Dedifferentiated amniotic fluid mesenchymal stem cell (primary cell): ENCODE data around the gene TMEM184B.
"Not testable (repeated sequence)": the region's sequence is repeated elsewhere in the genome, so short reads cannot be mapped to it uniquely, and the experiment has no call there.

ENCODE experiments used
- DNase-seq: peaks from one replicate; pipeline ENCODE4 v3.0.0-alpha.2; 2016; ENCODE audit errors: extremely low spot score

TMEM184B gene

DNA sequence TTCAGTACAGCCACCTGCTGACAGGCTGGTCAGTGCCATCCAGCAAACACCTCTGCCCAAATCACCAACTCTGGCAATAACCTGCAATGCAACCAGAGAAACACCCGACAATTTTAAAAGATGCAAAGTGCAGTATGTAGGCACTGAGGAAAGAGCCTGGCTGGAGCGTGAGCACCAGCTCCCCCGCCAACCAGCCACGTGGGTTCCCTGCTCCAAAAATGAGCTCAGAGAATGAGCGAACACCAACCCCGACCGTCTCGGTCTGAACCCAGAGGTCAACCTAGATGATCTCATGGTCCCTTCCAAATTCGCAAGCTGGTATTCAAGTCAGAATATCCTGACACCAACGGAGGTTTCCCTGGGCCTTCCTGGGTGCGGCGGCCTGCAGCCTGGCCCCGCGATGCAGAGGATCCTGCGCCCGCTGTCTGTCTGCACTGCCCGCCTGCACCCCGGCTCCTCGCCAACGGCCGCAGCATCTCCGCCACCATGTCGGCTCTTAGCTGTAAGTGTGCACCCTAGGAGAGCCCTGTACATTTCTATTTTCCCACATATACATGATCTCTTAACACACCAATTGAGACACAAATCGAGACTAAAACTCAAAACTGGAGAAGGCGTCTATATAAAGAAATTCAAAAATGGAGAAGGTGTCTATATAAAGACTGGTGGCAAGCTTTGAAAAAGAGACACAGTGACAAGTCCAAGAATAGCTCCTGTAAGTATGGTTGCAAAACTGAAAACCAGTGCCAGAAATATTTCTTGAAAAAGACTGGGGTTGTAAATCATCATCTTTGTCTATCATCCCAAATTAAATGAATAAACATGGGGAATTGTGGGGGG is 22.8 kb downstream of the TMEM184B start:
- DNase-seq, result no peak

DNA sequence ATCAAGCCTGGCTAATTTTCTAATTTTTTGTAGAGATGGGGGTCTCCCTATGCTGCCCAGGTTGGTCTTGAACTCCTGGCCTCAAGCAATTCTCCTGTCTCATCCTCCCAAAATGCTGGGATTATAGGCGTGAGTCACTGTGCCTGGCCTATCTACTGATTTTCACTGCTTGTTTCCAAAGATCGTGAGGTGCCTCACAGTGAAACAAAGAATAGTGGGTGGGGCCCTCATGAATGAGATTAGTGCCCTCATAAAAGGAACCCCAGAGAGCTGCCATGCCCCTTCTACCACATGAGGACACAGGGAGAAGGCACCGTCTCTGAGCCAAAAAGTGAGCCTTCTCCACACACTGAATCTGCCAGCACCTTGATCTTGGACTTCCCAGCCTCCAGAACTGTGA is 23.5 kb downstream of the TMEM184B start:
- DNase-seq, result no peak

DNA sequence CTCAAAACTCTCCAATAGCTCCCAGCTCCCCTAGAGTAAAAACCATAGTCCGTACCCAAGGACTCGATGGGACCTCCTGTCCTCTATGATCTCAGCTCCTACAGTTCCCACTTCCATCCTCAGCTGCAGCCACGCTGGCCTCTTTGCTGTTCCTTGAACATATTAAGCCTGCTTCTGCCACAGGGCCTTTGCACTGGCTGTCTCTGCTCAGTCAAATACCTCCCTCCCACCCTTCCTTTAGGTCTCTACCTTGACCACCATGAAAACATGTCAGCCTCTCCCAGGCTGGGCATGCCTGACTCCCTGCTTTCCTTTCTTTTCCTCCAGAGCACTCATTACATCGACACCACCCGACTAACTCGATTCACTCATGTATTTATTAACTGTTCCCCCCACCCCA is 24.5 kb downstream of the TMEM184B start:
- no peak for DNase-seq

DNA sequence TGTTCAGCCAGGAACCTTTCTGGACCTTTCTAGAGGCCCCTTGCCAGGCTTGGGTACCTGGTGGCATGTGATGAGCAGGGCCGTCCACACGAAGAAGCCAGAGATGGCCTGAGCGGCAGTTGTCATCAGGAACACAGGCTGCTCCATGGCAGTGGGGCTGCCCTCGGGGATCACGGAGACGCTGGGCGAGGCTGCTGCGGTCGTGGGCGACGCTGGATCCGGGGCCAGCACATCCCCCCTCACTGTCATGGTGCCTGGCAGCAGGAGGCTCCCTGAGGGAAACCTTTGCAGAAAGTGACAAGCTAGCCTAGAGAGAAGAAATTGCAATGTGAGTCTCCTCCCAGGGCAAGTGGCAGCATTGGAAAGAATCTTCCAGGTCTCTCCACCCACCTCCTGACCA is 25.1 kb downstream of the TMEM184B start:
- DNase-seq, result no peak

DNA sequence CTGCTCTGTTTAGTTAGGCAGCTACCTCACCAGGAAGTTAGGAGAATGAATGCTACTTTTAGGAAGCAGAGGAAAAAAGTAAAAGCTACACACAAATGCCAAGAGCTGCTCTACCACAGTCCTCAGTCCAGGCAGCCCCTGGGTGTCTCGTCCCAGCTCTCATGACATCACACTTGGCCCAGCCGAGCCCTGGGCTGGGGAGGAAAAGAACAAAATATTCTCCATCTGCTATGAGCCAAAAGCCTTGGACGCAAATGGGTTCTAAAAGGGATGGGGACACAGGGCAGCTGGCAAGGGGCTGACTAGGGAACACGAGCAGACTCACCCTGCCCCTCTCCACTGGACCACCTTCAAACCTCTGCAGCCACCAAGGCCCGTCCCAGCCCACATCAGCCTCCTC is 26.1 kb downstream of the TMEM184B start:
- DNase-seq, result no peak

DNA sequence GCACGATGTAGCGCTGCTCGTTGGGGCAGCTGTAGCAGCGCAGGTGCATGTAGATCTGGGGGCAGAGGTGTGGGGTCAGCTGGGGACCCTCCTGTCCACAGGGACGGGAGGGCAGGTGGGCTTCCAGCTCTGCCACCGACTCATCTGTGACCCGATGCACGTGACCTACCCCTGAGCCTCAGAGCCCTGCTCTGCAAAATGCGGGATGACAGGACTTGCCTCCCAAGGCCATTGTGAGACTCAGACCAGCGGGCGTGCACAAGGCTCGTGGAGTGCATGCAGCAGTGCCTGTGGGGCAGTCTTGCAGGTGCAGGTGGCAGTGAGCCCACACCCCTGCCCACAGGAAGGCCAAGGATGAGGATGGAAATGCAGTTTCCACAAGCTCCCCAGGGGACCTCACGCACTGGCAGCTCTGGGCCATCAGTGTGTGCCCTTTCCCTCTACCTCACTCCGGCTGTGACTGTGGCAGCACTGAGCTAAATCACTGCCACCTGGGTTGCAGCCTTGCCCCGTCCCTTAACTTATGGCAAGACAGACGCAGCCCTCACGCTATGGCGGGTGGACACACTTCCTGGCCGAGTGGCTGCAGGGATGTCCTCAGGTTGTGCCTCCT is 26.7 kb downstream of the TMEM184B start:
- no peak for DNase-seq

DNA sequence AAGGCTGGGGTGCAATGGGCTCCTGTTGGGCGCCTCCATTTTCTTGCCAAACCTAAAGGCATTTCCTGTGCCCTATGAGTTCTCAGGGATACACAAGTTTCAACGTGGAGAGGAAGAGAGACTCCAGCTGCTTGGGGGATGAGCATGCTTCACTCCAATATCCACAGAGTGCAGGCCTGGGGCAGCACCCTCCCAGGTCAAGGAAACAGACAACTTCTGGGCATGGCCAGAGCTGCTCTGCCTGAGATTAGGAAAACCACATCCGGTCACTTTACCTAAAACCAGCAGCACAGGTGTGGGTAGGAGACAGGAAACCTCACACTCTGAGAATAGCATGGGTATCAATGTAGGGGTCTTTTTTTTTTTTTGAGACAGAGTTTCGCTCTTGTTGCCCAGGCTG is 28.7 kb downstream of the TMEM184B start:
- no peak for DNase-seq

DNA sequence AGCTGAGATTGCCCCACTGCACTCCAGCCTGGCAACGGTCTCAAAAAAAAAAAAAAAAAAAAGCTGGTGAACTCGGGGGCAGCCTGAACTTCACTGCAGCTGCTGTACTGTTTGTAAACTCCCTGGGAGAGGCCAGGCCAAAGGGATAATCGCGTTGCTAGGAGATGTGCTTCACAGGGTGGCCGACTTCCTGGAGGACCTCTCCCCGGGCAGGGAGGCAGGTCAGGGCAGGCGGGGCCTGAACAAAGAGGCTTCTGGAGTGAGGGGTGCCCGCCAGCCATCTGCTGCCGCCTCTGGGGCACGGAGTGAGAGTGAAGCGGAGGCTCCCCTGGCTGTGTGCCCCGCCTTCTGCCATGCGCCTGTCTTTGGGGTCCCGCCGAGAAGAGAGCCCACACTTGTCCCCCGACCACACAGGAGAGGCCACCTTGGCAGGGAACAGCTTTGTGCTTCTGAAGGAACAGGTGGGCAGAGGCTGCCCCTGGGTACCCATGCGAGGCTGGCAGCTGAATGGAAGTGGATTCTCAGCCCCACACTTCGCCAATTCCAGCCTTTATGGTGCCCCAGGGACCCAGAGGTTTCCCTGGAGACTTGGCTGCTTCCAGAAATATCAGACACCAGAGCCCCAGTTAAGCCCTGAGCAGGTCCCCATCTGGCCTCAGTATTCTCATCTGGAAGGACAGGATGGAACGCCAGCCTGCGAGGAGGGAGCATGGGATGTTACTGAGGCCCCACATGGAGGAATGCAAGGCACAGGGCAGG is 29.6 kb downstream of the TMEM184B start:
- no peak for DNase-seq

DNA sequence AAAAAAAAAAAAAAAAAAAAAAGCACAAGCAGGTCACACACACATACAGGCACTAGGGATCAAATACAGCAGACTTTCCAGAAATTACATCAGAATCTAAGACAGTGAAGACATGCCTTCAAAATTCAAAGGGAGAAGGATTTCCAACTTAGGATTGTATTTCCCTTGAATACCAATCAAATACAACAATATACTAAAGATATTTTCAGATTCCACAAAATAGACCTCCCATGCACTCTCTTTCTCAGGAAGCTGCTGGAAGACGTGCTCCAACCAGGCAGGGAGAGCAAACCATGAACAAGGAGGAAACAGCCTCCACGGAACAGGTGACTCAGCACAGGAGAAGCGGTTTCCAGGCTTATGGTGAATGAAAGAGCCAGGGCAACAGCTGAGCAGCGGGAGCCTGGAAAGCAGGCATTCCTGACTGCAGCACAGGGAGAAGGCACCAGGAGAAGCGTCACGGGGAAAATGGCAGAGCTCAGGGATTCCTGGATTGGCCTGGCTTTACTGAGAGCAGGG is 32.0 kb downstream of the TMEM184B start:
- DNase-seq, result peak; percentile 87

DNA sequence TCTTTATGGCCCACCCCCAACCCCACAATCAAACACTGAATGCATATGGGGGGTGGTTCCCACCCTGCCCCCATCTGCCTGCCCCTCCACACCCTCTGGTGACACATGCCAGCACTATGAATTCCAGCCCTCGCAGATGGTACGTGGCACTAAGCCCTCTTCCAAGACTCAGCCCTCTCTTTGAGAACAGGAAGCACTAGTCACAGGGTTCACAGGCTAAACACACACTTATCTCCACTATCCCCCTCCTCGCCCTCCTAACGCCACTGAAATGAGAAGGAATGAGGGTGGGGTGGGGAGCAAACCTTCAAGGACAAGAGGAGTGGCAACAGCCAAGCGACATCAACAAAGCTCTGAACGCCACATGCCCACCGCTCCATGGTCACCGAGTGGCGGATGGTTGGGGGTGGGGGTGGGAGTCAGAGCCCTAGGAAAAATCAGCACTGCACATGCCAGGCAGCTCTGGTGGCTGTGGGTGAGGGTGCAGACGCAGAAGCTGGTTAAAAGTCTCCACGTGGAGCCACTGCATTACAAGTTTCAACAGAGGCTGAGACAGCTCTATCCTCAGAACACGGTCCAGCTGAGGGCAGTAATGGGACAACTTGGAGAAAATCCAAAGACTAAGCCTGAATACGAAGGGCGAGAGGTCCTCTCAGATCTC is 33.6 kb downstream of the TMEM184B start:
- DNase-seq, result peak; percentile 86

DNA sequence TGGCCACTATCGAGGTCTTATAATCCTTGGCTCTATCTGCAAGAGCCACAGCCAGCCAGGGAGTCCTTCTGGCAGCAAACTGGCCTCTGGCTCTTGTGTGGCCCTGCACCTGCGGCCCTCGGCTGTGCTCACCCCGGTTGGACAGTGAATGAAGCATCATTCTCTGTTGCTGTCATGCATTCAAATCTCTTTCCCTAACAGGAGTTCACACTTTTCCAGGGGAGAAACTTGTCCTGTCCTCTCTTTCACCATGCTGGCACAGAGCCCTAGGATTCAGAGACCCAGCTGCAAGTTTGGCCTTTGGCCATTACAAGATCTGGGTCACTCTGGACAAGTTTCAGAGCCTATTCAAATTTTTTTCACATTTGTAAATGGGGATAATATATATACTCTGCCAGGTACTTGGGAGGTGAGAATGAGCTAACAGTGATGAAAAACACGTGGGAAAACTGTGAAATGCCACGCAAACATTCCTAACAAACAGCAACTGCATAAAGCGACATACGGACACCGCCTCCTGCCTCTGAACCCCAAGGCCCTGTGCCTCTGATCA is 34.2 kb downstream of the TMEM184B start:
- DNase-seq, result peak; percentile 30

DNA sequence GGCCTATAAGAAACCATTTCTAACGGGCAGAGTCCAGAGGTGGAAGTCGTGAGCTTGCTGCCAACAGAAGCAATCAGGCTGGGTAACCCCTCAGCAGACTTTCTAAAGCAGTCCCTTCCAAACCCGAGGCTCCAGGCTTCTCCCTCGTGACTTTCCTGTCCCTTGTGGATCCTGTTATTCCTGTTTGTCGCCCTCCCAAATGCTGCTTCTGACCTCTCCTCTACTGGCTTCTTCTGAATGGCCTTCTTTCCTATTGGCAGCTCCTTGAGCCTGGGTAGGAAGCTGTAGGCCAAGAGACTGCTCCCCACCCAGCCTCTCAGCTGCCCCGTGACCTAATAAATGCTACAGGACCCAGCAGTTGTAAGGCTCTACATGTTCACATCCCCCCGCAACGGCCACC is 36.0 kb downstream of the TMEM184B start:
- no peak for DNase-seq

DNA sequence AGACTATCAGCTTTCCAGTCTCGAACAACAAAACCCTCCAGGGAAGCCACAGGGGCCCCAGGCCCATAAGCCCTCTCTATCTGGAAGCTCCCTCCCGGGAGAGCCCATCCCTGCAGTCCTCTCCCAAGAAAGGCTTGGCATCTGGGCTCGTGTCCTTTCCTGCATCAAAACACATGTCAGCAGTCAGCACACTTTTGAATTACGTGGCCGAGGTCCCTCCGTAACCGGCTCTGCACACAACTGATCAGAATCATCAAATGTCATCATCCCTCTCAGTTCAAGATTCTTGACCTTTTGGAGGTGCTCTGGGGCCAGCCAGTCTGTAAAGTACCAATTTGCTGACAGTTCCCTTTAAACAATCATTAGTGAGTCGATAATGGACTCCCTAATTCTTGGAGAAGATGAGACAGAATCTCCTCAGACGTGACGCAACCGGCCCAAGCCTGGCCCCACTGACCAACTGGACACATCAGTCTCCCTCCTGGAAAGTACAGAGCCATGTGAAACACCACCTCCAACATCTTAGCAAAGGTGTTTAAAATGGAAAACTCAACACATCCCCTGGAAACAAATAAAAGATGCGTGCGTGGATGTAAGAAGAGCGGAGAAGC is 37.5 kb downstream of the TMEM184B start:
- DNase-seq, result no peak

DNA sequence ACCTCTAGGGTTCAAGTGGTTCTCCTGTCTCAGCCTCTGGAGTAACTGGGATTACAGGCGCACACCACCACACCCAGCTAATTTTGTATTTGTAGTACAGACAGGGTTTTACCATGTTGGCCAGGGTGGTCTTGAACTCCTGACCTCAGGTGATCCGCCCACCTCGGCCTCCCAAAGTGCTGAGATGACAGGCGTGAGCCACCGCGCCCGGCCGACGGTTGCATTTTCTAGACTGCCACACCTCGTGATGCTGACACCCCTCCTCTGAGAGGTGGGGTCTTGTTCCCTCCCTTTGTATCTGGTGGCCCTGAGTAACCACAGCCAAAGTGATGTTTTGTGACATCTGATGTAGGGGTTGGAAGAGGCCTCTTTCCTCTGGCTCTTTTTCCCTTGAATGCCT is 39.0 kb downstream of the TMEM184B start:
- not testable (repeated sequence) for DNase-seq

DNA sequence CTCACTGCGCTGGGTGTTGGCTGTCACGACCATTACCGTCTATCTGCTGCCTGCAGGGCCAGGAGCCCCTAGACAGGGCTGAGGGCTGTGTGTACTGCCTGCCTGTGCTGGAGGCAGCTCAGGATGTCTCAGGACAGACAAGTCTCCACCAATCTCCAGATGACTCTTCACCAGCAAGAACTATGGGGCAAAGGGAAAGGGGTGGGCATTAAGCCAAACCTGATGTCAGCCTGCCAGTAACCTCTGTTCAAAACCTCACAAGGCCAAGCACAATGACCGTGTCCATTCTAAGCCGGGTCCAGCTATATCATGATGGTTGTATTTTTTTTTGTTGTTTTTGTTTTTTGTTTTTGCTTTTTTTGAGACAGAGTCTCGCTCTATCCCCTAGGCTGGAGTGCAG is 39.4 kb downstream of the TMEM184B start:
- no peak for DNase-seq

DNA sequence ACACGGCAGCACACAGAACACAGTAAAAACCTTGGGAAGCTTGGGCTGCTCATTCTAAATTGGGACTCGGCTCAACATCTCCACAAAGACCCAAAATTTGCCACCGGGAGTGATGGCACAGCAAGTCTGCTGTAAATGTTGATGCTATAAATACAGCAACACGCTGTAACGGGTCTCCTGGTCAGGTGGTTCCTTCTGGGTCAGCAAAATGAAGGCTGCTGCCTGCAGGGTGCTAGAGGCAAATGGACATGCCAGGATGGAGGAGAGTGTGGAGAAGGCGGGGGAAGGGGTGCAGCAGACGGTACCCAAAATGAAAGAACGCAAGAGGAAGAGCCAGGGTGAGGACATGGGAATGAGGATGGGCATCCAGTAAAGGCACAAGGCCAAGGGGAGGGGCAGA is 40.6 kb downstream of the TMEM184B start:
- no peak for DNase-seq

DNA sequence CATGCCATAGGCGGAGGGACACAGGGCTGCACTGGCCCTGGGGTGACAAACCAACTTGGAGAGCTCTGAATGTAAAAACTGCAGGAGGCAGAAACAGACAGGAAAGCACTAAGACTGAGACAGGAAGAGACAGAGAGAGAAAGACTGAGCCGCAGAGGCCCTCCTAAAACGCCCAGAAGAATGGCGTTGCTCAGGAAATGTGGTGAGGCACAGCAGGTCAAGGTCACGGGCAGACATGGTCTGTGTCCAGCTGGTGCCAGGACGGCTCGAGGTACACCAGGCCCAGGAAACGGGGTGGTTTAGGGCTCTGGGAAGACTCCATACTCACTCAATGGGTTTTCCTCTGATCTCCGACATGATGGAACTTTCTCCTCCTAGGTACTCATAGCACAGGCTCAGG is 41.9 kb downstream of the TMEM184B start:
- DNase-seq, result no peak

DNA sequence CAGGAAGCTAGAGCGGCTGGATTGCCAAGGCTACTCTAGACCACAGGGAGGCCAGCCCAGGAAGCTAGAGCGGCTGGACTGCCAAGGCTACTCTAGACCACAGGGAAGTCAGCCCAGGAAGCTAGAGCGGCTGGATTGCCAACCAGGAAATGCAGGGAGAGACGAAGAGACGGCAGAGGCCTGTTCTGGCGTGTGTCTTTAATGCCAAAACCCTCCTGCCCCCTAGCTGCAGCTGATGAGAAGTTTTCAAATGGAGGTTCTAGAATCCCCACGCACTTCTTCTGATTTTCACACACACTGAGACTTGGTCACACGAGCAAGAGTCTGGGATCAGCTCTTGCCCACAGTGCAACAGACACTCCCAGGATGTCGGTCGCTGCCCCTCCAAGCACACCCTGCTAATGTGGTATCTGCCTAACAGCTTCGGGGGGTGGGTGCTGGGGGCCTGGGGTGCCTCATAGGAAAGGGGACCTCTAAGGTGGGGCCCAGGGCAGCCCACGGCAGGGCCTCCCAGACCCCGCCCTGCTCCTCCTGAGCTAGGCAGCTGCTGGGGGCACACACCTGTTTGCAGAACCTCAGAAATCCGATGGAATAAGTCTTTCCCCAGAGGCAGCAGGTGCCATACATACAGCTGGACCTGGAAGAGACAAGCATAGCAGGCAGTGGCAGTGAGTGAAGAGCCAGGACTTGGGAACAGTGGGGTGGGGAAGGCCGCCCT is 42.5 kb downstream of the TMEM184B start:
- DNase-seq, result no peak

DNA sequence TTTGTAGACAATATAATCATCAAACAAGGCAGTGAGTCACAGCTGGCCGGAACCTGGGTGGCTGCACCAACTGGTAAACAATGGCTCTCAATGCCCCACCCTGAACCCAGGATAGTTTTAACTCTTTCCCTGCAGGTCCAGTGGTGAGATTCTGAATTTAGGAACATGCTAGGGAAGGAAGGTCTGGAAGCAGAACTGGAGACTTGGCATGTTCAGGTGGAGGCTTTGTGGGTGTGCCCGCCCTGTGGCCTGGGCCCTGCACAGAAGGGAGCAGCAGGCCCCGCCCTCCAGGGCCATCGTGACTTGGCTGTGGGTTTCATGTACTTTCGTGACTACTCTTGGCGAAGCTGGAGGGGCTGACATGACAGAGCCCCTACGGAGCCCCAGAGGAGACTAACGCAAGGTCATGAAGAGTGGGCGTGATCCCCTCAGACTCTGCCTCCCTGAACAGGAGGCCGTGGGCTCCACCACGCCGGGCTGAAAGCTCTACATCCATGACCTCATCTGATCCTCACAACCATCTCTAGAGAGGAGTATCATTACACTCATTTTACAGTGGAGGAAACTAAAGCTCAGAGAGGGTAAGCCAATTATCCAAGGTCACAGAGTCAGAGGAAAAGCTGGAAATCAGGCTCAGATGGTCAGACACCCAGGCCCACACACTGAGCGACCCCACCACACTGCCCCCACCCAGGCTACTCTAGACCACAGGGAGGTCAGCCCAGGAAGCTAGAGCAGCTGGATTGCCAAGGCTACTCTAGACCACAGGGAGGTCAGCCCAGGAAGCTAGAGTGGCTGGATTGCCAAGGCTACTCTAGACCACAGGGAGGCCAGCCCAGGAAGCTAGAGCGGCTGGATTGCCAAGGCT is 43.7 kb downstream of the TMEM184B start:
- peak; percentile 47 for DNase-seq
